H1 (cell line): ENCODE measurements around the gene IDUA. TPM values are rescaled to one million over a fixed set of nuclear protein-coding genes. Genes with fewer than 3 reads are reported as not detected.

Experiments
- CTCF ChIA-PET: fragments of 300-600 bp; sonication (Branson Sonifier 250); formaldehyde crosslinking; loops from one replicate; lab custom pipeline; 2021; ENCODE audit not compliant: partially characterized antibody; lab: Charles Lee
- POLR2A ChIA-PET: fragments of 300-600 bp; sonication (Branson Sonifier 250); formaldehyde crosslinking; loops from one replicate; lab custom pipeline; 2021; ENCODE audit warnings: inconsistent platforms; ENCODE audit not compliant: partially characterized antibody; lab: Charles Lee
- DNase-seq, 2 experiments: peaks; one replicate each; pipeline versions ENCODE4 v3.0.0 to v3.0.0-alpha.2; 2010 to 2022; ENCODE audit warnings: low spot score in 2 of 2, low read depth in 1 of 2, mixed read lengths in 1 of 2
- FAIRE-seq: peaks from 2 replicates; lab custom pipeline; 2011; peaks lifted over from hg19 to GRCh38; lab: Jason Lieb, UNC
- H2AFZ ChIP-seq: 2 replicates; pipeline ENCODE4 v1.8.1; 2012; ENCODE audit warnings: low read length, inconsistent platforms
- H2AK5ac ChIP-seq: 2 replicates; pipeline ENCODE4 v1.6.1; 2013; ENCODE audit warnings: low read depth, low read length
- H2BK120ac ChIP-seq: replicated peaks from 2 replicates; pipeline ENCODE3; 2013; ENCODE audit warnings: low read depth, low read length, inconsistent platforms
- H2BK12ac ChIP-seq: 2 replicates; pipeline ENCODE4 v1.6.1; 2013; ENCODE audit warnings: low read depth, low read length
- H2BK15ac ChIP-seq: 2 replicates; pipeline ENCODE4 v1.6.1; 2013; ENCODE audit warnings: low read length
- H2BK20ac ChIP-seq: 2 replicates; pipeline ENCODE4 v1.6.1; 2013; ENCODE audit warnings: low read length
- H2BK5ac ChIP-seq: 2 replicates; pipeline ENCODE4 v1.6.1; 2013; ENCODE audit warnings: low read depth, low read length
- H3K14ac ChIP-seq: 2 replicates; pipeline ENCODE4 v1.6.1; 2013; ENCODE audit warnings: inconsistent platforms; ENCODE audit not compliant: insufficient read length
- H3K18ac ChIP-seq: 2 replicates; pipeline ENCODE4 v1.6.1; 2013; ENCODE audit warnings: low read length; ENCODE audit errors: extremely low read depth
- H3K23ac ChIP-seq: 2 replicates; pipeline ENCODE4 v1.6.1; 2013; ENCODE audit warnings: inconsistent platforms; ENCODE audit not compliant: insufficient read length
- H3K23me2 ChIP-seq: 2 replicates; pipeline ENCODE4 v1.6.1; 2013; ENCODE audit warnings: low read depth, low read length
- H3K27ac ChIP-seq: 2 replicates; pipeline ENCODE4 v1.6.1; 2011; ENCODE audit warnings: low read depth, low read length, inconsistent platforms
- H3K27me3 ChIP-seq, 4 experiments: replicated peaks in 1 of 4; 1 replicate in 1 of 4; 2 replicates in 3 of 4; pipeline versions ENCODE4 v1.6.1 to v1.8.1; 2011 to 2013; ENCODE audit warnings: low read length in 3 of 4, mild to moderate bottlenecking in 3 of 4, inconsistent platforms in 2 of 4, mixed read lengths in 2 of 4, moderate library complexity in 1 of 4; ENCODE audit not compliant: control insufficient read depth in 3 of 4, insufficient read depth in 3 of 4; ENCODE audit errors: extremely low read depth in 1 of 4
- H3K36me3 ChIP-seq, 4 experiments: 2 replicates each; pipeline versions ENCODE4 v1.6.1 to v1.8.1; 2011 to 2013; ENCODE audit warnings: mild to moderate bottlenecking in 4 of 4, low read length in 3 of 4, moderate library complexity in 2 of 4, control low read depth in 1 of 4, inconsistent platforms in 1 of 4; ENCODE audit not compliant: insufficient read depth in 4 of 4, control insufficient read depth in 2 of 4
- H3K4ac ChIP-seq: replicated peaks from 2 replicates; pipeline ENCODE3; 2013; ENCODE audit warnings: low read length, low read depth, mixed read lengths, inconsistent platforms; ENCODE audit not compliant: insufficient read length
- H3K4me1 ChIP-seq, 4 experiments: replicated peaks in 1 of 4; 1 replicate in 1 of 4; 2 replicates in 3 of 4; pipeline versions ENCODE4 v1.6.1 to v1.8.1; 2011 to 2013; ENCODE audit warnings: low read length in 3 of 4, inconsistent platforms in 2 of 4, mixed read lengths in 1 of 4; ENCODE audit not compliant: insufficient read depth in 4 of 4, control insufficient read depth in 3 of 4
- H3K4me2 ChIP-seq, 2 experiments: 2 replicates each; pipeline versions ENCODE4 v1.6.1 to v1.8.1; 2011 to 2013; ENCODE audit warnings: low read depth in 2 of 2, low read length in 2 of 2, control low read depth in 1 of 2, inconsistent platforms in 1 of 2, mild to moderate bottlenecking in 1 of 2; ENCODE audit not compliant: insufficient read depth in 1 of 2
- H3K4me3 ChIP-seq, 4 experiments: fragments of 200-600, 300-600 bp in 1 of 4; sonication (generic), shearing (Covaris generic), sonication (Bioruptor Twin) in 1 of 4; 2 replicates each; pipeline versions ENCODE4 v1.5.1 to v1.8.1; 2011 to 2016; ENCODE audit warnings: low read length in 4 of 4, low read depth in 3 of 4, control low read depth in 2 of 4, inconsistent platforms in 2 of 4, mild to moderate bottlenecking in 2 of 4, mixed read lengths in 1 of 4, moderate library complexity in 1 of 4; ENCODE audit not compliant: insufficient read depth in 2 of 4; ENCODE audit errors: extremely low read depth in 1 of 4
- H3K56ac ChIP-seq: replicated peaks from 2 replicates; pipeline ENCODE3; 2013; ENCODE audit warnings: low read depth, mild to moderate bottlenecking, mixed read lengths, low read length, inconsistent platforms; ENCODE audit not compliant: insufficient read length
- H3K79me1 ChIP-seq: 2 replicates; pipeline ENCODE4 v1.6.1; 2013; ENCODE audit warnings: low read depth, low read length, control low read depth
- H3K79me2 ChIP-seq, 2 experiments: 2 replicates each; pipeline versions ENCODE4 v1.6.1 to v1.8.1; 2012 to 2013; ENCODE audit warnings: low read length in 2 of 2, mild to moderate bottlenecking in 2 of 2, inconsistent platforms in 1 of 2; ENCODE audit not compliant: insufficient read depth in 2 of 2, control insufficient read depth in 1 of 2
- H3K9ac ChIP-seq, 4 experiments: replicated peaks in 1 of 4; 1 replicate in 1 of 4; 2 replicates in 3 of 4; pipeline versions ENCODE4 v1.6.1 to v1.8.1; 2011 to 2013; ENCODE audit warnings: low read depth in 3 of 4, low read length in 3 of 4, control low read depth in 2 of 4, mild to moderate bottlenecking in 2 of 4, moderate library complexity in 2 of 4, inconsistent platforms in 1 of 4; ENCODE audit errors: extremely low read depth in 1 of 4
- H3K9me3 ChIP-seq, 2 experiments: 2 replicates each; pipeline versions ENCODE4 v1.6.1 to v1.8.1; 2012 to 2013; ENCODE audit warnings: mild to moderate bottlenecking in 2 of 2, moderate library complexity in 2 of 2, control low read depth in 1 of 2, inconsistent platforms in 1 of 2, low read depth in 1 of 2, low read length in 1 of 2, mixed read lengths in 1 of 2; ENCODE audit not compliant: insufficient read depth in 2 of 2
- H4K20me1 ChIP-seq, 2 experiments: replicated peaks in 1 of 2; 2 replicates each; pipeline versions ENCODE3 to v1.8.1; 2011 to 2013; ENCODE audit warnings: inconsistent platforms in 2 of 2, low read length in 2 of 2, mild to moderate bottlenecking in 1 of 2; ENCODE audit not compliant: insufficient read depth in 2 of 2, control insufficient read depth in 1 of 2
- H4K5ac ChIP-seq: 2 replicates; pipeline ENCODE4 v1.6.1; 2013; ENCODE audit warnings: low read length, low read depth, mixed read lengths, inconsistent platforms; ENCODE audit not compliant: insufficient read length
- H4K8ac ChIP-seq: 2 replicates; pipeline ENCODE4 v1.8.0; 2013; ENCODE audit warnings: mild to moderate bottlenecking, moderate library complexity, low read length, inconsistent platforms; ENCODE audit not compliant: insufficient read depth; ENCODE audit errors: extremely low read depth
- H4K91ac ChIP-seq: replicated peaks from 2 replicates; pipeline ENCODE3; 2013; ENCODE audit warnings: low read length, mixed read lengths, inconsistent platforms; ENCODE audit not compliant: insufficient read length
- ASH2L ChIP-seq: fragments of 200-600, 300-600 bp; sonication (generic); IDR thresholded peaks from one replicate; pipeline ENCODE4 v1.7.1; 2017; ENCODE audit warnings: low read length
- BRCA1 ChIP-seq: IDR thresholded peaks from 2 replicates; pipeline ENCODE4 v1.6.1; 2012; ENCODE audit warnings: low read depth, low read length, improper control_type of control experiment
- CTBP2 ChIP-seq: IDR thresholded peaks from 2 replicates; pipeline ENCODE4 v1.7.0; 2011; ENCODE audit warnings: borderline replicate concordance, mild to moderate bottlenecking, moderate library complexity, mixed read lengths, low read length; ENCODE audit not compliant: insufficient read depth, insufficient read length
- JUND ChIP-seq: IDR thresholded peaks from 2 replicates; pipeline ENCODE4 v1.6.1; 2011; ENCODE audit warnings: mild to moderate bottlenecking, improper control_type of control experiment, low read length
- SP1 ChIP-seq: IDR thresholded peaks from 2 replicates; pipeline ENCODE4 v1.6.1; 2011; ENCODE audit warnings: low read depth, low read length
- TAF1 ChIP-seq: IDR thresholded peaks from 2 replicates; pipeline ENCODE4 v1.6.1; 2011; ENCODE audit warnings: mild to moderate bottlenecking, low read depth, low read length
- WGBS, 2 experiments: shearing (Covaris generic) in 1 of 2; methylation state at CpG; one replicate each; pipeline versions ENCODE4 v1.1.6 to v1.1.7; 2013 to 2015; ENCODE audit warnings: low lambda C conversion rate in 2 of 2, mixed read lengths in 2 of 2, inconsistent platforms in 1 of 2, low coverage in 1 of 2, missing lambda C conversion rate in 1 of 2; ENCODE audit not compliant: insufficient replicate concordance in 2 of 2, insufficient coverage in 1 of 2, insufficient read length in 1 of 2; ENCODE audit errors: extremely low coverage in 1 of 2, missing lambda C conversion rate in 1 of 2; 5-methylcytosine and 5-hydroxymethylcytosine counted together
- polyA plus RNA-seq, 7 experiments: library from polyadenylated mRNA; depleted of rRNA in 3 of 7; stranded (reverse) in 5 of 7; unstranded in 2 of 7; fragments of >200 nt in 5 of 7; fragments of 200-250 nt in 2 of 7; gene quantifications; 1 replicate in 5 of 7; 2 replicates in 1 of 7; 4 replicates in 1 of 7; pipeline versions ENCODE4 v1.2.1 to v1.2.3, GENCODE V29; 2011 to 2013; ENCODE audit warnings: missing spikeins in 2 of 7, mixed read lengths in 2 of 7
- total RNA-seq: library from RNA; stranded (reverse); fragmentation: NEBNext Ultra II Directional; extraction: Animal tissue kit (Norgen Biotek cat#: 25700); gene quantifications from 2 replicates; pipeline ENCODE4 v1.2.1, GENCODE V29; 2021

IDUA gene
- total and polyA plus RNA-seq, 2 of the 8 experiments (the other 6 are each of a cell fraction or from before 2014, with no cell fraction given) = 2.8 to 4.8 TPM

- Histone ChIP-seq H2BK5ac (no peak overlapping the region), H3K27ac (no peak overlapping the region), H2AFZ (no peak overlapping the region), H3K9ac (no peak overlapping the region), H3K36me3 (no peaks in the 10 kb centered on the region; a peak in 1 of 8 replicates), H2BK15ac (no peak overlapping the region), H3K14ac (no peak overlapping the region), H2BK120ac (no peak overlapping the region), H3K23me2 (peaks cover 5% of the 10 kb centered on the region; the same call in 1 of the 2 replicates), H3K4me3 (no peak overlapping the region), H4K91ac (no peak overlapping the region), H4K5ac (no peak overlapping the region), H3K23ac (no peak overlapping the region), H2AK5ac (no peak overlapping the region), H3K4me1 (peaks cover 0 to 3% (median 2%) of the 10 kb centered on the region in 4 experiments; a peak in 3 of 7 replicates), H2BK20ac (no peak overlapping the region), H3K18ac (no peak overlapping the region), H3K4me2 (no peak overlapping the region), H4K20me1 (peaks cover 2 to 9% of the 10 kb centered on the region in 2 experiments), H3K9me3 (no peaks in the 10 kb centered on the region), H3K79me2 (no peaks in the 10 kb centered on the region), H3K27me3 (peaks cover 0 to 18% (median 10%) of the 10 kb centered on the region in 4 experiments; a peak in 6 of 7 replicates), H3K4ac (no peak overlapping the region), H3K56ac (no peak overlapping the region), H4K8ac (no peak overlapping the region), H3K79me1 (no peaks in the 10 kb centered on the region), H2BK12ac (no peak overlapping the region)
- DNase-seq = no peak
- CTCF ChIA-PET = no interaction called here
- 90% methylated on average over 25 of the region's 26 CpGs; no CpG with 5 or more reads in 1 of the 2 experiments for WGBS, 2 experiments
- no peak for TF ChIP-seq BRCA1
- TF ChIP-seq CTBP2 = no peak
- no peak for TF ChIP-seq ASH2L
- no peak for TF ChIP-seq SP1
- no peak for TF ChIP-seq TAF1
- no peak for TF ChIP-seq JUND
- no peak for FAIRE-seq
- POLR2A ChIA-PET = no interaction called here
Observed at GRCh38 chr4:990746-991367, 4.0 kb downstream of the IDUA start.
